Prostate gland (tissue), 2 donors: ENCODE measurements around the gene CLEC4M.

Experiments
- CTCF ChIP-seq, 4 experiments: fragments of 200-600 bp in 2 of 4; fragments of 450-650 bp in 2 of 4; sonication (generic) in 2 of 4; IDR thresholded peaks; 1 replicate in 3 of 4; 2 replicates in 1 of 4; pipeline ENCODE4 v1.5.1; 2016 to 2019; ENCODE audit warnings: antibody characterized with exemption in 4 of 4, mild to moderate bottlenecking in 2 of 4, moderate library complexity in 2 of 4
- POLR2A ChIP-seq: fragments of 450-650 bp; IDR thresholded peaks from one replicate; pipeline ENCODE4 v1.6.1; 2016; ENCODE audit warnings: antibody characterized with exemption, mild to moderate bottlenecking
- POLR2AphosphoS5 ChIP-seq: sonication (generic); formaldehyde crosslinking; IDR thresholded peaks from one replicate; pipeline ENCODE4 v1.6.1; 2017; ENCODE audit warnings: antibody characterized with exemption

- TF ChIP-seq CTCF (IDR thresholded peaks at IDR 0.05): no peak
- no peak for TF ChIP-seq POLR2A
- no peak for TF ChIP-seq POLR2AphosphoS5
These were observed 52.3 kb downstream of the CLEC4M start for GRCh38 chr19:7815325-7815724.
